Measurements from ENCODE around the gene NRL.

Gene NRL

DNA sequence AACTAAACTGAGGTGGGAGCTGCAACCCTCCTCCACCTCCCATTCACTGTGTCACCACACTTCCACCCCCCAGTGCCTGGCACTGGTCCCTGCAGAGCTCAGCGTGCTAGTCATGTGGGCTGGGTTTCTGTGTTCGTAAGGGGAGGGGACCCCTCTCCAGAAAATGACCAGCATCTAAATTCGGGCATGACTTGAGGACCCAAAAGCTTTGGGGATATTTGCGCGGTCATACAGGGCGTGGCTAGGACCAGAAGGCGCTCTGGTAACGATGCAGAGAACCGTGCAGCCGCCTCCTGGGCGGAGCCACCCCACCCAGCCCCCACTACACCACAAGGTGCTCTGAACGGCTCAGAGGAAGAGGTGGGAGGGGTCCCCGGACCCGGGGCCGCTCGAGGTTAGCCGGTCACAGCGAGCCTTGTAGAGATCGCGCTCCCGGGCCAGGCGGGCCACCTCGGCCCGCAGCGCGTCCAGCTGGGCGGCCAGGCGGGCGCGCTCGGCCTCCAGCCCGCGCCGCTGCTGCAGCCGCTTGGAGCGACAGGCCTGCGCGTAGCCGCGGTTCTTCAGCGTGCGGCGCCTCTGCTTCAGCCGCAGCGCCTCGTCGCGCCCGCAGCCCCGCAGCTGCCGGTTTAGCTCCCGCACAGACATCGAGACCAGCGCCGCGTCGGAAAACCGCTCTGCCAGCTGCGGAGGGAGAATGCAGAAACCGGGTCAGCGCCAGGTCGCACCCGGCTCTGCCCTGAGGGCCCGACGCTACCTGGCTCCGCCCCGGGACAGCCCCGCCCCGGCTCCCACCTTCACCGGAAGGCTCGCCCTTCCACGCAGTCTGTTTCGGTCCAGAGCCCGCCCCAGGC, 33.6 kb downstream of the NRL start:
- TF ChIP-seq, protein P1, sequence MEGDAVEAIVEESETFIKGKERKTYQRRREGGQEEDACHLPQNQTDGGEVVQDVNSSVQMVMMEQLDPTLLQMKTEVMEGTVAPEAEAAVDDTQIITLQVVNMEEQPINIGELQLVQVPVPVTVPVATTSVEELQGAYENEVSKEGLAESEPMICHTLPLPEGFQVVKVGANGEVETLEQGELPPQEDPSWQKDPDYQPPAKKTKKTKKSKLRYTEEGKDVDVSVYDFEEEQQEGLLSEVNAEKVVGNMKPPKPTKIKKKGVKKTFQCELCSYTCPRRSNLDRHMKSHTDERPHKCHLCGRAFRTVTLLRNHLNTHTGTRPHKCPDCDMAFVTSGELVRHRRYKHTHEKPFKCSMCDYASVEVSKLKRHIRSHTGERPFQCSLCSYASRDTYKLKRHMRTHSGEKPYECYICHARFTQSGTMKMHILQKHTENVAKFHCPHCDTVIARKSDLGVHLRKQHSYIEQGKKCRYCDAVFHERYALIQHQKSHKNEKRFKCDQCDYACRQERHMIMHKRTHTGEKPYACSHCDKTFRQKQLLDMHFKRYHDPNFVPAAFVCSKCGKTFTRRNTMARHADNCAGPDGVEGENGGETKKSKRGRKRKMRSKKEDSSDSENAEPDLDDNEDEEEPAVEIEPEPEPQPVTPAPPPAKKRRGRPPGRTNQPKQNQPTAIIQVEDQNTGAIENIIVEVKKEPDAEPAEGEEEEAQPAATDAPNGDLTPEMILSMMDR (conservative IDR thresholded peaks at IDR 0.05; ENCODE audit: low read length): no peak
- H3K4me3 ChIP-seq (ENCODE audit: low read length): peak overlapping the region; percentile 58
- DNase-seq (ENCODE audit: low read depth): peak; percentile 8

DNA sequence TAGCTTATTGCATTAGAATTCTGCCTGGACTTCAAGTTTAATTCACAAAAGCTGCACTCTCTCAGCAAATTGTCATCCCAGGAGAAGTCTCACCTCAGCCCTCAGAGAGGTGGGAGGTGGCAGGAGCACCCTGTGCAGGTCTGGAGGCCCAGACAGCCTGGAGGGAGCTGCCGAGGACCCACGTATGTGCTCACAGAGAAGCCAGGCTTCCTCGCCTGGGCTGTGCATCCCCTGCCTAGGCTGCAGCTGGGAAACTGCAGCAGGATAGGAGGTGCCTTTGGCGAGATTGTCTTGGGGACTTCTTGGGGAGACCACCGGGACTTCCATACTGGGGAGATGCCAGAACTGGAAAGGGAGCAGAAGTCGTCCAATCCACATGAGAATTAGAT, 34.6 kb downstream of the NRL start:
- no peak for DNase-seq (ENCODE audit: low read depth)
- TF ChIP-seq, protein P1 (conservative IDR thresholded peaks at IDR 0.05; ENCODE audit: low read length): no peak
- H3K4me3 ChIP-seq (ENCODE audit: low read length): no peak overlapping the region

DNA sequence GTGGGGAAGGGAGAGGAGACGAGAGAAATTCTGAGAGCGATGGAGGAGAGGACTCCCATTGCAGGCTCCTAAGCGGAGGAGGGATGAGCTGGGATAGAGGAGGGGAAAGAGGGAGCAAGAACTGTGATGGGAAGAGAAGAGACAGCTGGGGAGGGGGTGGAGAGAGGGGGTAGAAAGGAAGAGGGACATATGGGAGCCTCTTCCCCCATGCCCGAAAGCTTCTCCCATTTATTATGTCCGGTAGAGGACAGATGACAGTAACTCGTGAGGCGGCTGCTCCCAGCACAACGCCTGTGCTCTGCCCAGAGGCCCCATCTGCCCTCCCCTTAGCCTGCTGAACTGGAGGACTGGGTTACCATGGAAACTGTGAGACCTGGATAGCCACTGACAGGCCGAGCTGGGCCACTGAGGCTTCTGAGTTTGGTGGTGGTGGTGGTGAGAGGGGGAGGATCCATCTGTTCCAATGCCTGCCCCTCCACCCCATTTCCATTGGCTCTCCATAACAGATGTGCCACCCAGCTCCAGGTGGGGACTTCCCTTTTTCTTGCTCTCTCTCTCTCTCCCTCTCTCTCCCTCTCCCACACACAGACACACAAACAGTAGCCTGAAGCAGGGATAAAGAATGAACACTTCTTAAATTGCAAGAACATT, 35.1 kb downstream of the NRL start:
- no peak for DNase-seq (ENCODE audit: low read depth)
- H3K4me3 ChIP-seq (ENCODE audit: low read length): no peak overlapping the region
- TF ChIP-seq, protein P1 (conservative IDR thresholded peaks at IDR 0.05; ENCODE audit: low read length): no peak

DNA sequence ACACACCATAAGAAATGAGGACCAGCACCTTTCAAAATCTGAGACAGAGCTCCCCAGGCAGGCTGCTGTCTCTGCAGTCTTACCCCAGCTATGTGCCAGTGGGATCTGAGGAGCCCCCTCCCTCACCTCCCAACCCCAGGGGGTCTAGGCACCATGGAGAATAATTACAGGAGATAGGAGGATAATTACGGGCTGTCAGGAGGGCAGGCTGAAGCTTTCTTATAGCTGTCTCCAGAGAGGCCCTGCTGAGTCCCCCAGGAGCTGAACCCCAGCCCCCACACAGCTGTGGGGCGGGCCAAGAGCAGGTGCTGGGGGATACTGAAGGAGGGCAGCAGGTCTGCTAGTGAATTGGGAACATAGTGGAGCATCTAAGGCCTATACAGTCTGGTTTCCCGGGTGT, 36.6 kb downstream of the NRL start:
- no peak overlapping the region for H3K4me3 ChIP-seq (ENCODE audit: low read length)
- TF ChIP-seq, protein P1 (conservative IDR thresholded peaks at IDR 0.05; ENCODE audit: low read length): no peak
- DNase-seq (ENCODE audit: low read depth): no peak

DNA sequence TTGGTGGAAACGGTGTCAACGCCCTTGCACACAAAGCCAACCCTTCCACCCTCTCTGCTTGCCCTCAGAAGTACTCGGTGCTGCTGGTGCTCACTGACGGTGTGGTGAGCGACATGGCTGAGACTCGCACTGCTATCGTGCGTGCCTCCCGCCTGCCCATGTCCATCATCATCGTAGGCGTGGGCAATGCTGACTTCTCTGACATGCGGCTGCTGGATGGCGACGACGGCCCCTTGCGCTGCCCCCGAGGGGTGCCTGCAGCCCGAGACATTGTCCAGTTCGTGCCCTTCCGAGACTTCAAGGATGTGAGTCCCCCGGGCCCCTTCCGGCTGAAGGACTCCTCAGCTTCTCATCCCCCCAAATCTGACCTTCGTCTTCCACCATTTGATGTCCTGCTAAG, 37.7 kb downstream of the NRL start:
- no peak for DNase-seq (ENCODE audit: low read depth)

DNA sequence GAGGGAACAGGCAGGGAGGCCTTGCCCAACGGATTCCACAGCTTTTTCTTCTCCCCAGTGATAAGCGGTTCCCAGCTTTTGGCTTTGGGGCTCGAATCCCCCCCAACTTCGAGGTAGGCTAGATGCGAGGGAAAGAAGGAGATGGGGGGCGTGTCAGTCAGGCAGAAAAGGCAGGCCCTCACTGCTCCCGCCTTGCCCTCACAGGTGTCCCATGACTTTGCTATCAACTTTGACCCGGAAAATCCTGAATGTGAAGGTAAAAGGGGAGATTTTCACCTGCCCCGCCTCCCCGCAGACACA, 38.5 kb downstream of the NRL start:
- no peak overlapping the region for H3K4me3 ChIP-seq (ENCODE audit: low read length)
- DNase-seq (ENCODE audit: low read depth): no peak
- TF ChIP-seq, protein P1 (conservative IDR thresholded peaks at IDR 0.05; ENCODE audit: low read length): no peak

More for the DNA sequence above, 37.7 kb downstream of the NRL start:
- TF ChIP-seq, protein P1 (conservative IDR thresholded peaks at IDR 0.05; ENCODE audit: low read length): no peak
- no peak overlapping the region for H3K4me3 ChIP-seq (ENCODE audit: low read length)
